Fibroblast of lung (primary cell): Measurements from ENCODE around the gene LGALS7B. TPM values are rescaled to one million over a fixed set of nuclear protein-coding genes. Genes with fewer than 3 reads are reported as not detected.
A peak's percentile ranks its signal among the peaks of the same experiment; 100 is the strongest.
"Not testable (repeated sequence)": the region's sequence is repeated elsewhere in the genome, so short reads cannot be mapped to it uniquely, and the experiment has no call there.

Experiments
- DNase-seq, 2 donors: peaks; one replicate each; pipeline versions ENCODE4 v3.0.0 to v3.0.0-alpha.2; 2010; ENCODE audit warnings: low read depth in 2 of 2
- H2AFZ ChIP-seq: 2 replicates; pipeline ENCODE4 v1.5.1; 2012; ENCODE audit warnings: low read length, control low read depth, inconsistent platforms
- H3K27ac ChIP-seq: 2 replicates; pipeline ENCODE4 v1.5.1; 2011; ENCODE audit warnings: low read length, control low read depth; ENCODE audit not compliant: insufficient read depth
- H3K27me3 ChIP-seq: 2 replicates; pipeline ENCODE4 v1.5.1; 2011; ENCODE audit warnings: mild to moderate bottlenecking, low read length; ENCODE audit not compliant: control insufficient read depth, insufficient read depth
- H3K36me3 ChIP-seq: 2 replicates; pipeline ENCODE4 v1.5.1; 2011; ENCODE audit warnings: low read length; ENCODE audit not compliant: control insufficient read depth, insufficient read depth
- H3K4me1 ChIP-seq: 2 replicates; pipeline ENCODE4 v1.5.1; 2011; ENCODE audit warnings: low read length; ENCODE audit not compliant: control insufficient read depth, insufficient read depth; ENCODE audit errors: extremely low read depth
- H3K4me2 ChIP-seq: 2 replicates; pipeline ENCODE4 v1.5.1; 2011; ENCODE audit warnings: low read length, control low read depth; ENCODE audit not compliant: insufficient read depth; ENCODE audit errors: extremely low read depth
- H3K4me3 ChIP-seq, 4 experiments: fragments of 200-600 bp in 1 of 4; sonication (generic) in 1 of 4; replicated peaks in 1 of 4; 2 replicates each; pipeline ENCODE4 v1.5.1; 2011 to 2016; ENCODE audit warnings: low read length in 4 of 4, low read depth in 3 of 4, mild to moderate bottlenecking in 3 of 4, control low read depth in 2 of 4, inconsistent platforms in 1 of 4, mixed read lengths in 1 of 4; ENCODE audit not compliant: insufficient read depth in 1 of 4; ENCODE audit errors: control extremely low read depth in 1 of 4
- H3K79me2 ChIP-seq: 2 replicates; pipeline ENCODE4 v1.5.1; 2012; ENCODE audit warnings: mild to moderate bottlenecking, low read length, inconsistent platforms; ENCODE audit not compliant: control insufficient read depth, insufficient read depth
- H3K9ac ChIP-seq: 2 replicates; pipeline ENCODE4 v1.5.1; 2011; ENCODE audit warnings: mild to moderate bottlenecking, low read length, control low read depth; ENCODE audit not compliant: insufficient read depth
- H3K9me3 ChIP-seq: 2 replicates; pipeline ENCODE4 v1.5.1; 2012; ENCODE audit warnings: low read depth, low read length; ENCODE audit not compliant: control insufficient read depth, insufficient read depth
- H4K20me1 ChIP-seq: 2 replicates; pipeline ENCODE4 v1.5.1; 2011; ENCODE audit warnings: low read length; ENCODE audit not compliant: control insufficient read depth, insufficient read depth; ENCODE audit errors: extremely low read depth
- CTCF ChIP-seq, 2 donors: IDR thresholded peaks in 1 of 2; conservative IDR thresholded peaks in 1 of 2; 1 replicate in 1 of 2; 2 replicates in 1 of 2; pipeline ENCODE4 v1.5.1; 2011 to 2012; ENCODE audit warnings: low read length in 2 of 2, control low read depth in 1 of 2, inconsistent platforms in 1 of 2, low read depth in 1 of 2, mild to moderate bottlenecking in 1 of 2
- EZH2 ChIP-seq: IDR thresholded peaks from 2 replicates; pipeline ENCODE4 v1.5.1; 2012; ENCODE audit warnings: low read length, control low read depth, mild to moderate bottlenecking; ENCODE audit errors: missing control alignments
- polyA plus RNA-seq, 2 donors: library from polyadenylated mRNA; depleted of rRNA in 1 of 2; stranded (reverse) in 1 of 2; unstranded in 1 of 2; fragments of >200 nt; gene quantifications; 2 replicates each; pipeline ENCODE4 v1.2.1, GENCODE V29; 2011 to 2012; ENCODE audit warnings: missing spikeins in 1 of 2
- total RNA-seq: library from RNA; depleted of rRNA; stranded (reverse); fragments of >200 nt; gene quantifications from 2 replicates; pipeline ENCODE4 v1.2.1, GENCODE V29; 2014

Gene LGALS7B
- total and polyA plus RNA-seq, 2 donors (not counting 1 experiment from before 2014, with no cell fraction given), result 0.28 TPM; not detected in 1

DNA sequence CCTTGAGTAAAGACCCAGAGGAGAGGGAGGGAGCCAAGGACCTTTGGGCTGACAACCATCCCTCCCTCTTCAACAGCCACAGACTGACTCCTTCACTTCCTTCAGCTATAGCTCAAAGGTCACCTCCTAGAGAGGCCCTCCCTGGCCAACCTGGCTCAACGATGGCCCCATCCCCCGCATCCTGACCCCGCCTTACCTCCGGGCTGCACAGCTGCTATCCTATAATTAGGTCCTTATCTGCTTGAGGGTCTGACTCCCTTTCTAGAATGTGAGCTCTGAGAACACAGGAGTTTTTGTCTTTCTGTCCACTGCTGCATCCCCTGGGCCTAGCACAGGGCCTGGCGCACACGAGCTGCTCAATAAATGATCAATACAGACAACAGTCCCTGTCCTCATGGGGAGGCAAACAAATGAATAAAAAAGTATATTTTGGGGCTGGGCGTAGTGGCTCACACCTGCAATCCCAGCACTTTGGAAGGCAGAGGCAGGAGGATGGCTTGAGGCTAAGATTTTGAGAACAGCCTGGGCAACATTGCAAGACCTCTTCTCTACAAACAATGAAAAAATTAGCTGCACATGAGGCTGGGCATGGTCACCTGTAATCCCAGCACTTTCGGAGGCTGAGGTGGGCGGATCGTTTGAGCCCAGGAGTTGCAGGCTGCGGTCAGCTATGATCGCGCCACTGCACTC is 30.4 kb downstream of the LGALS7B start:
- Histone ChIP-seq H3K9me3 (no peaks in the 10 kb centered on the region), H3K4me1 (no peaks in the 10 kb centered on the region), H3K27ac (no peak overlapping the region), H3K27me3 (no peaks in the 10 kb centered on the region), H3K36me3 (no peaks in the 10 kb centered on the region), H4K20me1 (no peaks in the 10 kb centered on the region), H2AFZ (no peak overlapping the region), H3K4me2 (no peak overlapping the region), H3K79me2 (no peaks in the 10 kb centered on the region), H3K9ac (no peak overlapping the region), H3K4me3 (no peak overlapping the region)
- TF ChIP-seq CTCF (conservative IDR thresholded peaks at IDR 0.05 in 1 of 2, IDR thresholded peaks at IDR 0.05 in 1 of 2; ENCODE audit: low read depth in 1 of 2, low read length in 2 of 2) (no peak), EZH2 (no peak)
- no peak for DNase-seq

DNA sequence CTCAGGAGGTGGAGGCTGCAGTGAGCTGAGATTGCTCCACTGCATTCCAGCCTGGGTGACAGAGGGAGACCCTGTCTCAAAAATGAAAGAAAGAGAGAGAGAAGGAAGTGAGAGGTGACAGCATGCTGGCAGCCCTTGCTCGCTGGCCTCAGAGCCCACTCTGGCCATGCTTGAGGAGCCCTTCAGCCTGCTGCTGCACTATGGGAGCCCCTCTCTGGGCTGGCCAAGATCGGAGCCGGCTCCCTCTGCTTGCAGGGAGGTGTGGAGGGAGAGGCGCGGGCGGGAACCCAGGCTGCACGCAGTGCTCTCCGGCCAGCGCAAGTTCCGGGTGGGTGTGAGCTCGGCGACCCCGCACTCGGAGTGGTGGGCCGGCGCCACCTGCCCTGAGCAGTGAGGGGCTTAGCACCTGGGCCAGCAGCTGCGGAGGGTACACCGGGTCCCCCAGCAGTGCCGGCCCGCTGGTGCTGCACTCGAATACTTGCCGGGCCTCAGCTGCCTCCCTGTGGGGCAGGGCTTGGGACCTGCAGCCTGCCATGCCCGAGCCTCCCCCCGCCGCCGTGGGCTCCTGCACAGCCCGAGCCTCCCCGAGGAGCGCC is 32.3 kb downstream of the LGALS7B start:
- H4K20me1 ChIP-seq, H3K36me3 ChIP-seq, H3K4me1 ChIP-seq, H3K79me2 ChIP-seq, H3K9ac ChIP-seq, H3K4me2 ChIP-seq, H3K27me3 ChIP-seq, H3K4me3 ChIP-seq, H2AFZ ChIP-seq, H3K9me3 ChIP-seq, DNase-seq, H3K27ac ChIP-seq: not testable (repeated sequence)

GRCh38 chr19:38825936-38826335 is 36.9 kb downstream of the LGALS7B start:
- H4K20me1 ChIP-seq, result not testable (repeated sequence)

GRCh38 chr19:38826856-38827551 is 38.0 kb downstream of the LGALS7B start:
- H3K4me3 ChIP-seq, result no peak overlapping the region
- peaks cover 16% of the 10 kb centered on the region for H3K4me1 ChIP-seq
- H3K9me3 ChIP-seq, result no peaks in the 10 kb centered on the region
- H3K9ac ChIP-seq, result no peak overlapping the region
- TF ChIP-seq EZH2 (no peak), CTCF (conservative IDR thresholded peaks at IDR 0.05 in 1 of 2, IDR thresholded peaks at IDR 0.05 in 1 of 2; ENCODE audit: low read depth in 1 of 2, low read length in 2 of 2) (no peak)
- H4K20me1 ChIP-seq, result no peaks in the 10 kb centered on the region
- H3K79me2 ChIP-seq, result no peaks in the 10 kb centered on the region
- H3K4me2 ChIP-seq, result no peak overlapping the region
- no peak overlapping the region for H3K27ac ChIP-seq
- no peaks in the 10 kb centered on the region for H3K36me3 ChIP-seq
- H3K27me3 ChIP-seq, result no peaks in the 10 kb centered on the region
- H2AFZ ChIP-seq, result no peak overlapping the region
- DNase-seq, result no peak

More at GRCh38 chr19:38825936-38826335, 36.9 kb downstream of the LGALS7B start:
- not testable (repeated sequence) for H3K4me2 ChIP-seq, H3K27me3 ChIP-seq, H3K27ac ChIP-seq, H3K9ac ChIP-seq, H3K79me2 ChIP-seq, H3K9me3 ChIP-seq, H2AFZ ChIP-seq, H3K4me3 ChIP-seq, DNase-seq, H3K36me3 ChIP-seq
- H3K4me1 ChIP-seq, result peaks cover 11% of the 10 kb centered on the region

DNA sequence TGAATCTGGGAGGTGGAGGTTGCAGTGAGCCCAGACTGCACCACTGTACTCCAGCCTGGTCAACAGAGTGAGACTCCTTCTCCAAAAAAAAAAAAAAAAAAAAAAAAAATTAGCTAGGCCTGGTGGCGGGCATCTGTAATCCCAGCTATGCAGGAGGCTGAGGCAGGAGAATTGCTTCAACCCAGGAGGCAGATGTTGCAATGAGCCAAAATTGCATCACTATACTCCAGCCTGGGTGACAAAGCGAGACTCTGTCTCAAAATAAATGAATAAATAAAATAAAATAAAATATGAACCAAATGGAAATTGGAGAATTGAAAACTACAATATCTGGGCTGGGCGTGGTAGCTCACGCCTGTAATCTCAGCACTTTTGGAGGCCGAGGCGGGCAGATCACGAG is 40.2 kb downstream of the LGALS7B start:
- H3K79me2 ChIP-seq, H4K20me1 ChIP-seq, H3K27me3 ChIP-seq, H3K4me2 ChIP-seq, H3K9ac ChIP-seq, H2AFZ ChIP-seq, H3K9me3 ChIP-seq, H3K36me3 ChIP-seq, H3K4me3 ChIP-seq: not testable (repeated sequence)
- H3K27ac ChIP-seq, result peak overlapping the region; percentile 92
- peak in 1 of 2 donors; percentile 49 for DNase-seq
- peaks cover 20% of the 10 kb centered on the region for H3K4me1 ChIP-seq
